AG09319 (cell line): ENCODE data around the gene RNF38.
"Not testable (repeated sequence)": the region's sequence is repeated elsewhere in the genome, so short reads cannot be mapped to it uniquely, and the experiment has no call there.

Experiments
- DNase-seq: peaks from one replicate; pipeline ENCODE4 v3.0.0-alpha.2; 2010; ENCODE audit warnings: low read depth; ENCODE audit errors: extremely low read depth
- CTCF ChIP-seq: IDR thresholded peaks from 2 replicates; pipeline ENCODE4 v1.5.1; 2011; ENCODE audit warnings: low read depth, mild to moderate bottlenecking, inconsistent platforms, low read length, moderate library complexity

The RNF38 gene

DNA sequence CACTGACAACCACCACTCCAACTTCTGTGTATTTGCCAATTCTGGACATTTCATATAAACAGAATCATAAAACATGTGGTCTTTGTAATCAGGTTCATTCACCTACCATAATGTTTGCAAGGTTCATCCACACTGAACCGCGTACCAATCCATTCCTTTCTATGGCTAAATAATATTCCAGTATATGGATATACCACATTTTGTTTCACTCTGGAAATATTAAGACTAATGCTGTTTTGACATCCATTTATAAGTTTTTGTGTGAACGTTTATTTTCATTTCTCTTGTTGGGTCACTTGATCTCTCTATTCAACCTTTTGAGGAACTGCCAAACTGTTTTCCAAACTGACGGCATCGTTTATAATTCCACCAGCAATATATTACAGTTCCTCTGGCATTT is 26.3 kb upstream of the RNF38 start:
- TF ChIP-seq CTCF, result no peak
- no peak for DNase-seq

- DNase-seq, result no peak
- TF ChIP-seq CTCF, result no peak
These were observed 24.4 kb upstream of the RNF38 start for GRCh38 chr9:36424289-36425055.

- no peak for TF ChIP-seq CTCF
- DNase-seq, result no peak
These were observed 23.1 kb upstream of the RNF38 start for GRCh38 chr9:36423206-36423605.

DNA sequence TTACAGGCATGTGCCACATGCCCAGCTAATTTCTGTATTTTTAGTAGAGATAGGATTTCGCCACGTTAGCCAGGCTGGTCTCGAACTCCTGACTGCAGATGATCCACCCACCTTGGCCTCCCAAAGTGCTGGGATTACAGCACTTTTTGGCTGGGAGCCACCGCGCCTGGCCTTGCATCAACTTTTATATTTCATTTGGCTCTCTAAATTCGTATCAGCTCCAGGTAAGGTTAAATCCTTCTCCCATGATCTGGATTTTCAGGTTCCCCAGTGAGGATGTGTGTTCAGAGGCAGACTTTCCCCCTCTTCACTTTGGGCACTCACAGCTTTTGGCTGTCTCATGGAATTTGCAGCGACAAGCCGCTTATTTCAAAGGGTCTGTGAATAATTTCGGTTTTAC is 16.8 kb upstream of the RNF38 start:
- no peak for TF ChIP-seq CTCF
- no peak for DNase-seq

GRCh38 chr9:36415822-36416525 is 15.9 kb upstream of the RNF38 start:
- DNase-seq, result no peak
- no peak for TF ChIP-seq CTCF

DNA sequence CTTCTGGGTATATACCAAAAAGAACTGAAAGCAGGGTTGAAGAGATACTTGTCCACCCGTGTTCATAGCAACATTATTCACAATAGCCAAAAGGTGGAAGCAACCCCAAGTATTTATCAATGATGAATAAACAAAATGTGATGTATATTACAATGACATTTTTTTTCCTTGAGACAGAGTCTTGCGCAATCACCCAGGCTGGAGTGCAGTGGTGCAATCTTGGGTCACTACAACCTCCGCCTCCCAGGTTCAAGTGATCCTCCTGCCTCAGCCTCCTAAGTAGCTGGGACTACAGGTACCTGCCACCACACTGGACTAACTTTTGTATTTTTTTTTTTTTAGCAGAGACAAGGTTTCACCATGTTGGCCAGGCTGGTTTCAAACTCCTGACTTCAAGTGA is 11.3 kb upstream of the RNF38 start:
- DNase-seq, result not testable (repeated sequence)

GRCh38 chr9:36409076-36409475 is 9.0 kb upstream of the RNF38 start:
- DNase-seq, result not testable (repeated sequence)

- TF ChIP-seq CTCF, result peak; percentile 91
These were observed 7.2 kb upstream of the RNF38 start for GRCh38 chr9:36407122-36407723.

More at GRCh38 chr9:36407122-36407723, 7.2 kb upstream of the RNF38 start:
- DNase-seq, result peak; percentile 43
